Measurements from ENCODE around the gene WDR72.

Gene WDR72

DNA sequence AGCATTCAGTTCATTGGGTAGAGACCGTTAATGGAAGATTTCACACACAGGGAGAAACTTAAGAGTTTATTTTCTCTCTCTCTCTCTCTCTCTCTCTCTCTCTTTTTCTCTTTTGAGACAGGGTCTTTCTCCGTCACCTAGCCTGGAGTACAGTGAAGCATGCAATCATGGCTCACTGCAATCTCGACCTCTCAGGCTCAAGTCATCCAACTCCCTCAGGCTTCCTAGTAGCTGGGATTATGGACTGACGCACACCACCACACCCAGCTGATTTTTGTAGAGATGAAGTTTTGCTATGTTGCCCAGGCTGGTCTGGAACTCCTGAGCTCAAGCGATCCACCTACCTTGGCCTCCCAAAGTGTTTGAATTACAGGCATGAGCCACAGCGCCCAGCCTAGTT lies 1.6 kb downstream of the WDR72 start:
- Histone ChIP-seq H3K27me3 (ENCODE audit: insufficient read depth, low read length, poor library complexity, severe bottlenecking) (no peaks in the 10 kb centered on the region), H3F3A (ENCODE audit: low read depth) (no peaks in the 10 kb centered on the region), H3K4me2 (ENCODE audit: low read depth, low read length, poor library complexity, severe bottlenecking) (no peak overlapping the region), H3K9me2 (replicated peaks; ENCODE audit: low read depth, low read length) (no peaks in the 10 kb centered on the region), H3K79me2 (ENCODE audit: insufficient read depth, low read length) (no peaks in the 10 kb centered on the region), H3K36me3 (ENCODE audit: insufficient read depth, low read length) (no peaks in the 10 kb centered on the region), H2AFZ (ENCODE audit: low read length) (no peak overlapping the region), H3K4me1 (ENCODE audit: insufficient read depth, low read length, poor library complexity, severe bottlenecking) (no peaks in the 10 kb centered on the region), H3K9me3 (ENCODE audit: insufficient read depth, low read depth, low read length) (no peaks in the 10 kb centered on the region), H3K4me3 (ENCODE audit: low read length, poor library complexity, severe bottlenecking) (no peak overlapping the region), H3K9ac (ENCODE audit: low read depth, low read length, poor library complexity, severe bottlenecking) (no peak overlapping the region), H4K20me1 (ENCODE audit: insufficient read depth, low read length, poor library complexity, severe bottlenecking) (no peaks in the 10 kb centered on the region)
- TF ChIP-seq EZH2phosphoT487 (IDR thresholded peaks at IDR 0.05; ENCODE audit: borderline replicate concordance): no peak
- TF ChIP-seq, protein P1, sequence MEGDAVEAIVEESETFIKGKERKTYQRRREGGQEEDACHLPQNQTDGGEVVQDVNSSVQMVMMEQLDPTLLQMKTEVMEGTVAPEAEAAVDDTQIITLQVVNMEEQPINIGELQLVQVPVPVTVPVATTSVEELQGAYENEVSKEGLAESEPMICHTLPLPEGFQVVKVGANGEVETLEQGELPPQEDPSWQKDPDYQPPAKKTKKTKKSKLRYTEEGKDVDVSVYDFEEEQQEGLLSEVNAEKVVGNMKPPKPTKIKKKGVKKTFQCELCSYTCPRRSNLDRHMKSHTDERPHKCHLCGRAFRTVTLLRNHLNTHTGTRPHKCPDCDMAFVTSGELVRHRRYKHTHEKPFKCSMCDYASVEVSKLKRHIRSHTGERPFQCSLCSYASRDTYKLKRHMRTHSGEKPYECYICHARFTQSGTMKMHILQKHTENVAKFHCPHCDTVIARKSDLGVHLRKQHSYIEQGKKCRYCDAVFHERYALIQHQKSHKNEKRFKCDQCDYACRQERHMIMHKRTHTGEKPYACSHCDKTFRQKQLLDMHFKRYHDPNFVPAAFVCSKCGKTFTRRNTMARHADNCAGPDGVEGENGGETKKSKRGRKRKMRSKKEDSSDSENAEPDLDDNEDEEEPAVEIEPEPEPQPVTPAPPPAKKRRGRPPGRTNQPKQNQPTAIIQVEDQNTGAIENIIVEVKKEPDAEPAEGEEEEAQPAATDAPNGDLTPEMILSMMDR (conservative IDR thresholded peaks at IDR 0.05; ENCODE audit: low read length): no peak

DNA sequence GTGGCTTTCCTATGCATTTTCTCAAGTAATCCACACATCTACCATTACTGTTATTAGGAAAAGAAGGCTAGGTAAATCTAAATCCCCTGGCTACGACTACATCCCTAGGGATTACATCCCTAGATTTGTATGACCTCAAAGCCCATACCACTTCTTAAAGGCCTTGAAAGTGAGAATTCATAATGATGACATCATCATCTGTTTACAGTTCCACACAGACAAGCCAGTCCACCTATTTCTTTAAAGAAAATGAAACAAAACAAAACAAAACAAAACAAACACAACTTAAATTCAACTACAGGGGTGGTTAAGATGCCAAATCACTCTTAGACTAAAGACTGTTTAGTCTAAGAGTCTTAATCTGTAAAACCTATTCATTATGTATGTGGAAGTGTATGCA lies 5.7 kb downstream of the WDR72 start:
- no peaks in the 10 kb centered on the region for H3K4me1 ChIP-seq (ENCODE audit: insufficient read depth, low read length, poor library complexity, severe bottlenecking)
- no peak overlapping the region for H3K4me2 ChIP-seq (ENCODE audit: low read depth, low read length, poor library complexity, severe bottlenecking)
- no peaks in the 10 kb centered on the region for H4K20me1 ChIP-seq (ENCODE audit: insufficient read depth, low read length, poor library complexity, severe bottlenecking)
- H3K9me2 ChIP-seq (replicated peaks; ENCODE audit: low read depth, low read length): no peaks in the 10 kb centered on the region
- H3K9ac ChIP-seq (ENCODE audit: low read depth, low read length, poor library complexity, severe bottlenecking): no peak overlapping the region
- TF ChIP-seq, protein P1 (conservative IDR thresholded peaks at IDR 0.05; ENCODE audit: low read length): no peak
- TF ChIP-seq EZH2phosphoT487 (IDR thresholded peaks at IDR 0.05; ENCODE audit: borderline replicate concordance): no peak
- no peaks in the 10 kb centered on the region for H3K27me3 ChIP-seq (ENCODE audit: insufficient read depth, low read length, poor library complexity, severe bottlenecking)
- no peaks in the 10 kb centered on the region for H3K79me2 ChIP-seq (ENCODE audit: insufficient read depth, low read length)
- H2AFZ ChIP-seq (ENCODE audit: low read length): no peak overlapping the region
- no peaks in the 10 kb centered on the region for H3K36me3 ChIP-seq (ENCODE audit: insufficient read depth, low read length)
- H3K4me3 ChIP-seq (ENCODE audit: low read length, poor library complexity, severe bottlenecking): no peak overlapping the region
- H3K9me3 ChIP-seq (ENCODE audit: insufficient read depth, low read depth, low read length): no peaks in the 10 kb centered on the region
- H3F3A ChIP-seq (ENCODE audit: low read depth): no peaks in the 10 kb centered on the region

DNA sequence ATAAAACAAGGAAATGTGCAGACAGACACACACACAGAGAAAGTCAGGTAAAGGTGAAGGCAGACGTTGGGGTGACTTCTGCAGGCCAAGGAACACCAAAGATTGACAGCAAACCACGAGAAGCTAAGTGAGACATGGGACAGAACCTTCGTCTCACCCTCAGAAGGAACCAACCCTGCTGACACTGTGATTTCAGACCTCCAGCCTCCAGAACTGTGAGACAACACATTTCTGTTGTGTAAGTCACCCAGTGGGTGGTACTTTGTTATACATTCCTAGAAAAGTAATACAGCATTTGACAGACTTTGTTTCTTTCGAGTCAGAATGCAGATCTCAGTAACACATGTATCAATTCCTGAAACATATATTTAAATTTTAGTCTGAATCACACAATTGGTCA lies 7.1 kb downstream of the WDR72 start:
- H4K20me1 ChIP-seq (ENCODE audit: insufficient read depth, low read length, poor library complexity, severe bottlenecking): no peaks in the 10 kb centered on the region
- no peaks in the 10 kb centered on the region for H3K9me2 ChIP-seq (replicated peaks; ENCODE audit: low read depth, low read length)
- no peak overlapping the region for H3K4me3 ChIP-seq (ENCODE audit: low read length, poor library complexity, severe bottlenecking)
- H3F3A ChIP-seq (ENCODE audit: low read depth): no peaks in the 10 kb centered on the region
- no peak overlapping the region for H3K4me2 ChIP-seq (ENCODE audit: low read depth, low read length, poor library complexity, severe bottlenecking)
- H3K9me3 ChIP-seq (ENCODE audit: insufficient read depth, low read depth, low read length): no peaks in the 10 kb centered on the region
- no peaks in the 10 kb centered on the region for H3K27me3 ChIP-seq (ENCODE audit: insufficient read depth, low read length, poor library complexity, severe bottlenecking)
- TF ChIP-seq EZH2phosphoT487 (IDR thresholded peaks at IDR 0.05; ENCODE audit: borderline replicate concordance): no peak
- no peaks in the 10 kb centered on the region for H3K4me1 ChIP-seq (ENCODE audit: insufficient read depth, low read length, poor library complexity, severe bottlenecking)
- no peak overlapping the region for H3K9ac ChIP-seq (ENCODE audit: low read depth, low read length, poor library complexity, severe bottlenecking)
- no peaks in the 10 kb centered on the region for H3K79me2 ChIP-seq (ENCODE audit: insufficient read depth, low read length)
- no peaks in the 10 kb centered on the region for H3K36me3 ChIP-seq (ENCODE audit: insufficient read depth, low read length)
- H2AFZ ChIP-seq (ENCODE audit: low read length): no peak overlapping the region

DNA sequence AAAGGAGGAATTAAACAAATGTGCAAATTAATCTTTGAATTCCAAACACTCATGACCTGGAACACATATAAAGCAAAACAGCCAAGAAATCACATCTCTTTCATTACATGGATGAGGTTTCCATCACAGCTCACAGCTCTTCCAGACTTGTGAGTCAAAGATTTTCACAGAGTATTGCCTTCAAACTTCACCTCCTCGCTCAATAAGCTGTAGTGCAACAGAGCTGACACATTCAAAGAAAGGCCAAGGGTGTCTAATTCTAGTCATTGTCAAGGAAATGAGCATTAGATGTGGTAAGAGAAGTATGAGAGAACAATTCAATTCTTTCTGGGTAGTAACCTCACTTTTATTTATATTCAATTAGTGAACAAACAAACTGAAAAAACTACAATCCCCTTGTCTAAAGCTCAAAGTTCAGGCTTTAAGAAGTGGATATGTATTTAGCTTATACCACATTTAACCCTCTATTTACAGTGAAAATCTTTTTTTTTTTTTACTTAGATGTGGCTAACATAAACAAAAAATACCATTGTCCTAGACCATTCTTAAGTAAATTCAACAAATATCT lies 11.9 kb downstream of the WDR72 start:
- Histone ChIP-seq H3F3A (ENCODE audit: low read depth) (no peaks in the 10 kb centered on the region), H3K9me3 (ENCODE audit: insufficient read depth, low read depth, low read length) (no peaks in the 10 kb centered on the region), H3K9ac (ENCODE audit: low read depth, low read length, poor library complexity, severe bottlenecking) (no peak overlapping the region), H3K4me2 (ENCODE audit: low read depth, low read length, poor library complexity, severe bottlenecking) (no peak overlapping the region), H3K9me2 (replicated peaks; ENCODE audit: low read depth, low read length) (no peaks in the 10 kb centered on the region), H2AFZ (ENCODE audit: low read length) (no peak overlapping the region), H3K4me1 (ENCODE audit: insufficient read depth, low read length, poor library complexity, severe bottlenecking) (no peaks in the 10 kb centered on the region), H3K4me3 (ENCODE audit: low read length, poor library complexity, severe bottlenecking) (no peak overlapping the region), H3K36me3 (ENCODE audit: insufficient read depth, low read length) (no peaks in the 10 kb centered on the region), H3K79me2 (ENCODE audit: insufficient read depth, low read length) (no peaks in the 10 kb centered on the region), H4K20me1 (ENCODE audit: insufficient read depth, low read length, poor library complexity, severe bottlenecking) (no peaks in the 10 kb centered on the region), H3K27me3 (ENCODE audit: insufficient read depth, low read length, poor library complexity, severe bottlenecking) (no peaks in the 10 kb centered on the region)
- no peak for TF ChIP-seq EZH2phosphoT487 (IDR thresholded peaks at IDR 0.05; ENCODE audit: borderline replicate concordance)
- TF ChIP-seq, protein P1 (conservative IDR thresholded peaks at IDR 0.05; ENCODE audit: low read length): no peak
